ENCODE results near the gene ACTG2.
"Not testable (repeated sequence)": the region's sequence is repeated elsewhere in the genome, so short reads cannot be mapped to it uniquely, and the experiment has no call there.

ACTG2 gene

DNA sequence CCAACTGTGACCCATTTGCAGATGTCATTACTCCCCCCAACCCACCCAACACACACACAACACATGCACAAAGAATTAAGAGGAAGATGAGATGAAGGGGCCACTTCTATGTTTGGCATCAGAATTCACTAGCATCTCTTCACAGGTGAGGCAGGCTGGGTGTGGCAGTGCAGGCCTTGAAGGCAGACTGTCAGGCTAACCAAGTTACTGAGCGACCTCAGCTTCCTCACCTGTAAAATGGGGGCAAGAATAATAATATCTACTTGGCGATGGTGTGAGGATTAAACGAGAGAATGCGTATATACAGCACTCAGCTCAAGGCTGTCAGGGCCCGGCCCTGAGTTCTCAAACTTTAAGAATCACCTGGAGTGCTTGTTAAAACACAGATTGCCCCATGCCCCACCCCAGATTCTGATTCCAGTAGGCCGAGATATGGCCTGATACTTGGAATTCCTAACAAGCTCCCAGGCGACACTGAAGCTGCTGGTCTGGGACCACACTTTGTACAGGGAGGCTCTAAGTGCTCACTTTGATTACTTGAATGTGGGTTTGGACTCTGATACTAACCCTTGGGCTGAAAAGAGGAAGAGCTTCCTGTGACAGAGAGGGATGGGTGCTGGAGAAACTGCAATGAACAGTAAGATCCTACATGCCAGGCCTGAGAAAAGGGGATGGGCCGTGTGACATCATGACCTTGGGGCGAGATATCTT lies 1.1 kb downstream of the ACTG2 start:
- no peak for DNase-seq (ENCODE audit: low spot score)

DNA sequence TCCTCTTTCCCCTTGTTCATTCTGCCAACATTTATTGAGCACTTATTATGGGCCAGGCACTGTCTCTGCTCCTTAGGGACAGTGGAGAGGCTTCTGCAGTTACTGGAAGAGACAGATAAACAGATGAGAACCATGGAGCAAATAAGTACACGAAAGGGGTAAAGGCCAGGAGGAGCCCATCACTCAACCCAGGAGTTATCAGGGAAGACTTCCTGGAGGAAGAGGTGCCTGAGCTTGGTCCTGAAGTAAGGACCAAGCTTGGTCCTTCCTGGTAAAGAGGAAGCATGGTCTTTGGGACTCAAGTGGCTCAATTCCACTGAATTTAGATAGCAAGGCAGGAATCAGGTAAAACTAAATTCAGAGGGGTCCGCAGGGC lies 1.7 kb downstream of the ACTG2 start:
- no peak for DNase-seq (ENCODE audit: low spot score)

DNA sequence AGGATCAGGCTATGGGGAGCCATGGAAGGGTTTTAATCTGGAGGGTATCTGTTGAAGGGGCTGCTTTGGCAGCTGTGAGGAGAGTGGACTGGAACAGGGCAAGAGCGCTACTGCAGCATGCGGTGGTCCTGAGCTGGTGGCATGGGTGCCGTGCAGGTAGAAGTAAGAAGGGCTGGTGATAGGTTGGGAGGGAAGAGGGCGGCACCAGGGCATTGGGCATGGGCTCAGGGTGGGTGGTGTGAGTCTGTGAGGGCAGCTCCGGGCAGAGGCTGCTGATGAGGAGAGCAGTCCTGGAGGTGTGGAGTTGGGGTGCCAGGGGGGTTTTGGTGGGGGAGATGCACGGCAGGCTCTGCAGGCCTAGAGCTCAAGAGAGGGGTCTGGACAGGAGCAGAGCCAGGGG lies 2.1 kb downstream of the ACTG2 start:
- DNase-seq (ENCODE audit: low spot score): no peak

DNA sequence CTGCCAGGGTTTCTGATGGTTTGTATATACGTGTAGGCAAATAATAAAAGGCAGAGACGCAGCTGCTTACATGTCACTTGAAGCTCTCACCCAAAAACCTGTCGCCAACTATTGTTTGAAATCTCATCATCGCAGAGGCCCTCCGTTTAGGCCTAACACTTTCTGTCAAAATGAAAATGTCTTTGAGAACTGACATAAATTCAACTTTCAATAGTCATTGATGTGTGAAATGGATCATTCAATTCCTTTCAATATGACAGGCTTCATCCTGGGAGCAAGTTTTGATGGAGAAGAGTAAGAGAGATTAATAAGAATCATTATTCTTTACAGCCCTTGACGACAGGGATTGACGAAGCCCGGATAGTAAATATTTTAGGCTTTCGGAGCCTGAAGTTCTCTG lies 2.7 kb downstream of the ACTG2 start:
- DNase-seq (ENCODE audit: low spot score): no peak

DNA sequence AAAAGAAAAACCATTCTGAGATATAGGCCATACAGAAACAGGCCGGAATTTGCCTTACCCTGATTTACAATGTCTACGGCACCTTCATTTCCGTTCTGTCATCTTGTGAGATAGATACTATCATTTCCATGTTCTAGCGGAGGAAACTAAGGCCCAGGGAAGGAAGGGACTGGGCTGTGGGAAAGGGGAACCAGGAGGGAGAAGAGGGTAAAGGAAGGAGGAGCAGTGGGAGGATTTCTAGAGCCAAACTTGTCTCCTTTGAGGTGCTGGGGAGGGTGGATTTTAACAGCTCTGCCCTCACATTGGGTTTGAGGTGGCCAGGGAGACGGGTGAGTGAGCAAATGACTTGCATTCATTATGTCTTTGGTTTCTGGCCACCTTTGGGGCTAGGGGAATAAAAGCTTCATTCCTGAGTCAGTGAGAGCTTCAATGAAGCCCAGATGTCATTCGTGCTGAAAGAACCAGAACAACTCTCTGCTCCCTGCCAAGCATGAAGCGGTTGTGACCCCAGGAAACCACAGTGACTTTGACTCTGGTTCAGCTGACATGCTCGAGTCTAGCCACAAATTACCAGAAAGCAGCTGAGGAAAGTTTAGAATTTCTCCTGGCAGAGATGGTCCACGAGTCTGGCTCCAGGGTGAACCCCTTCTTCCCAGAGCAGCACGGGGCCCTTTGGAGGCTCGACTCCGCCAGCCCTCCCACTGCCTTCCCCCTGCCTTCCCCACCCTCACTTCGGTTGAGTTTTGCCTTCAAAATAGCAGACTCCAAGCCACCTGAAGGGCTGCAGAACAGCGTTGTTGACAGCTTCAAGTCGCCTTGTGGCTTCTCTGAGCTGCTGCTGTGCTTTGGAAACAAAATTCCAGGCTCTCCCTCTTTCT lies 3.8 kb downstream of the ACTG2 start:
- no peak for DNase-seq (ENCODE audit: low spot score)

DNA sequence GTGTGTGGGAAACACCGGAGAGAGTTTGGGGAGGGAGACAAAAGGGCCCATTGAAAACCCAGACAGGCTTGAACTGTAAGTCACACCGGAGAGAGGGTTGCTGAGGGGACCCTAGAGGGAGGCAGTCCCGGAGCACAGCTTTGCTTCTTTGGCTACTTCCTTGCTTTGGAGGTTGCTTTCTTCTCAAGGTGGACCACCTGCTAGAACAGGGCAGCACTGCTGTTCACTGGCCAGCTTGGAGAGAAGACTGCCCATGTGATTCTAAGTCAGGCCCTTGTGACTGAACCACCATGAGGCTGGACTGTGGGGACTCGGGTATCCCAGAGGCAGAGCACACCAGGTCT lies 4.4 kb downstream of the ACTG2 start:
- no peak for DNase-seq (ENCODE audit: low spot score)

DNA sequence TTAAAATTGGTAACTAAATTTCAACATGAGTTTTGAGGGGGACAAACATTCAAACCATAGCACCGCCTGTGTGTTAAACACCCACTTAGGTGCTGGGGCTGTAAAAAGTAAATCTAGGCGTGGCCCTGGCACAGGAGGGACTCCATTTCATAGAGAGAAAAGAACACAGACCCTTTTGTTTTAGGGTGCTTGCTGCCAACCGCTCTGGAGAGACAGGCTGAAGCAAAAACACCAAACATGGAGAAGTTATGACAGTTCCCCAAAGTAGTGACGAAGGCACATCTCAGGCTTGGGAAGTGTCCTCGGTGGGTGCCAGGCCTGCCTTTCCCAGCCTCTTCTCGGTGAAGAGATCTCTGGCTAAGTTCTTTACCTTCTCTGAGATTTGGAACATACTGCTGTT lies 5.1 kb downstream of the ACTG2 start:
- DNase-seq (ENCODE audit: low spot score): no peak

DNA sequence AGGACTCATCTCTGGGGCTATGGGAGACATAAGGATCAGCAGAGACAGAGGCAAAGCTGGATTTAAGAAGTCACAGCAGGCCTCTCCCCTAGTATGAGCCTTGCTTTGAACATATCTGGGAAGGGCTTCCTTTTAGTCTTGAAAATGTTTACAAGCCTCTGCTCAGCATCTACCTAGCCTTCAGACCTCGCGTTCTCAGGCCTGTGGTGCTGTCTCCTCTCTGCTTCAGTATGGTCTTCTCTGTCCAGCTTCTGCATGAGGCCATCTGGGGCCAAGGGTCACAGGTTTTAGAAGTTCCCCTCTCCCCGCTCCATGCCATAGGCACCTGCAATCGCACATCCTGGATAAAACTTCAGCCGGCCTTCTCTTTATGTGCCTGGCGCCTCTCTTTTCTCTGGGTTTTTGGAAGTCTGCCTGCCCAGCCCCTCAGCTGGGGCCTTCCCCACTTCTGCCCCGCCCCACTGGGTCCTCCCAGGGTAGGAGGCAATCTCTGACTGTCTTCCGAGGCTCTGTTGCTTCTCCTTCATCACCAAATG lies 7.1 kb downstream of the ACTG2 start:
- DNase-seq (ENCODE audit: low spot score): no peak

DNA sequence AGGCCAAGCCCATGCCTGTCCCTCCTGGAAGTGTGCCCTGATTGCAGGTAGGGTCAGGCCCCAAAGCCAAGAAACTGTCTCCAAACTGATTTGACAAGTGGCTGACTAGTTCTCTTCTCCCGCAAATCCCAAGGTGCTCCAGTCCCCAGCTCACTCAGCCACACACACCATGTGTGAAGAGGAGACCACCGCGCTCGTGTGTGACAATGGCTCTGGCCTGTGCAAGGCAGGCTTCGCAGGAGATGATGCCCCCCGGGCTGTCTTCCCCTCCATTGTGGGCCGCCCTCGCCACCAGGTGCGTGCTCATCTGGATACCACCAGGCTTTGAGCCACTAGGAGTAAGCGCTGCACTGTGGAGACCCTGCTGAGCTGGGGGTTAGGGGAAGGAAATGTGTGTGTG lies 8.3 kb downstream of the ACTG2 start:
- no peak for DNase-seq (ENCODE audit: low spot score)

DNA sequence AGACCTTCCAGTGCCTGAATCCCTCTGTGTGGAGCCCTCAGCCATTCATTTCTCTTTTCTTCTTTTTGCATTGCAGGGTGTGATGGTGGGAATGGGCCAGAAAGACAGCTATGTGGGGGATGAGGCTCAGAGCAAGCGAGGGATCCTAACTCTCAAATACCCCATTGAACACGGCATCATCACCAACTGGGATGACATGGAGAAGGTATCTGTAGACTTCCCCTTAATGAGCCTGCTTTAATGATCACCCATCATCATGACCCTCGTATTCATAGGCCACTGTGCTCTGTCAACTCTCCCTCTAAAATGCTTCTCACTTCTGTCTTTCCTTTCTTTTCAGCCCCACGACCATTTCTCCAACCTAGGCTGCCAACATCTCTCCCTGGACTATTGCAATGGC lies 9.5 kb downstream of the ACTG2 start:
- DNase-seq (ENCODE audit: low spot score): no peak

DNA sequence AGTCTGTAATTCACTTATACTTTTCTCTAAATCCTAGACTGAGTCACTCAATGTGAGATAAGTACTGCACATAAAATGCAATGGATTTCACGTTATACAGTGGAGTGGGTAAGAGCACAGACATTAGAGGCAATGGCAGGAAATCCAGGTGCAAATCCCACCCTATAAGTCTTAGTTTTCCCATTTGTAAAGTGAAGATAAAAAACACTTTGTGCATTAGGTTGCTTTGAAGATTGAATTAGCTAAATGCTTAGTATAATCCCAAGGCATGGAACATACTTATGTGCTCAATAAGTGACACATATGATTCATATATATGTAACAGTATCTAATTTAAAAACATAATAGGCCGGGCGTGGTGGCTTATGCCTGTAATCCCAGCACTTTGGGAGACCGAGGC lies 10.5 kb downstream of the ACTG2 start:
- DNase-seq (ENCODE audit: low spot score): no peak

DNA sequence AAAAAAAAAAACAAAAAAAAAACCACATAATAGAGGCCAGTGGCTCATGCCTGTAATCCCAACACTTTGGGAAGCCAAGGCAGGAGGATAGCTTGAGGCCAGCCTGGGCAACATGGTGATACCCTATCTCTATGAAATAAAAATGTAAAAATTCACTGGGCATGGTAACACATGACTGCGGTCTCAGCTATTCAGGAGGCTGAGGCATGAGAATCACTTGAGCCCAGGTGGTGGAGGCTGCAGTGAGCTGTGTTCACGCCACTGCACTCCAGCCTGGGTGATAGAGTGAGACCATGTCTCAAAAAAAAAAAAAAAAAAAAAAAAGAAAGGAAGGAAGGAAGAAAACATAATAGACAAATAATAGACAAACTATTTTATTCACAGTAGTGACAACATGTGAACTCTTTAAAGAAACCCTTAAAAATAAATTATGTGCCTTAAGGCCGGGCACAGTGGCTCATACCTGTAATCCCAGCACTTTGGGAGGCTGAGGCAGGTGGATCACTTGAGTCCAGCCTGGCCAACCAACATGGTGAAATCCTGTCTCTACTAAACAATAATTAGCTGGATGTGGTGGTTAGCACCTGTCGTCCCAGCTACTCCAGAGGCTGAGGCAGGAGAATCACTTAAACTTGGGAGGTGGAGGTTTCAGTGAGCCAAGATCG lies 11.3 kb downstream of the ACTG2 start:
- DNase-seq (ENCODE audit: low spot score): not testable (repeated sequence)

DNA sequence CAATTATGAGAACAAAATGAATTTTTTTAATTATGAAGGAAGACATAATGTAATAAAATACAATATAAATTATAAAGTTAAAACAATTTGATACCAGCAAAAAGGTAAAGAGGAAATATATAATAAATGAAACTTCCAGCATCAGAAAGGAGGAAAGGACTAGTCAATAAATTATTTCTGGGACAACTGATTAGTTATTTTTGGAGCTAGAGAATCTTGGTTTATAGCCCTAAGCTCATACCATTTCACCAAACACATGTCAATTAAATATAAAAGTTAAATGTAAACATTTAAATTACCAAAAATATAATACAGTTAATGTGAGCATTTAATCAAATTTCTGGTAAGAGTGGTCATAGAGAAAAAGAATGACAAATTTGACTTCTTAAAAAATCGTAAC lies 12.1 kb downstream of the ACTG2 start:
- no peak for DNase-seq (ENCODE audit: low spot score)

DNA sequence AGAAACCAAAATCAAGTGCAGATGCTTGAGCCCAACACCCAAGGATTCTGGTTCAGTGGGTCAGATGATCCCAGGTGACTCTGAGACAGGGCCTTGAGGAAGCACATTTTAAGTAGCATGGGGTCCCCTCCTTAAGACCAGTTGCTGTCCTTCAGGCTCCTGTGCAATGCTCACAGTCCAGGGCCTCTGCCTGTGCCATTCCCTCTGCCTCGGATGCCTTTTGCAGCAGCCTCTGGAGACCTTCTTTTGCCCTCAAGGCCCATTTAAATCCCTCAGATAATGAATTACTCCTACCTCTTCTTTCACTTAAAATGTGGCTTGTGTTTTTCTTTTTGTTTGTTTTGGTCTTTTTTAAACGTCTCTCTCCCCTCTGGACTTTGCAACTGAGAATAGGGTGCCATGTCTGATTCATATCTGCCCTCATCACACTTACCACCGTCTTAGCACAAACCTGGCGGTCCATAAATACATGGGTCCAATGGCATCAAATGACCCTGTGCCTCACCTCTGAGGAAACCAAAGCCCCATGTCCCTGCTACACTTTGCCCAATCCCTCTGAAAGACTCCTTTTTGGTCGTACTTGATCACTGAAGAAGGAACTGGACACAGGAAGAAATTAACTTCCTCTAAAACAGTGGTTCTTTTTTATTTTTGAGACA lies 14.2 kb downstream of the ACTG2 start:
- DNase-seq (ENCODE audit: low spot score): no peak

DNA sequence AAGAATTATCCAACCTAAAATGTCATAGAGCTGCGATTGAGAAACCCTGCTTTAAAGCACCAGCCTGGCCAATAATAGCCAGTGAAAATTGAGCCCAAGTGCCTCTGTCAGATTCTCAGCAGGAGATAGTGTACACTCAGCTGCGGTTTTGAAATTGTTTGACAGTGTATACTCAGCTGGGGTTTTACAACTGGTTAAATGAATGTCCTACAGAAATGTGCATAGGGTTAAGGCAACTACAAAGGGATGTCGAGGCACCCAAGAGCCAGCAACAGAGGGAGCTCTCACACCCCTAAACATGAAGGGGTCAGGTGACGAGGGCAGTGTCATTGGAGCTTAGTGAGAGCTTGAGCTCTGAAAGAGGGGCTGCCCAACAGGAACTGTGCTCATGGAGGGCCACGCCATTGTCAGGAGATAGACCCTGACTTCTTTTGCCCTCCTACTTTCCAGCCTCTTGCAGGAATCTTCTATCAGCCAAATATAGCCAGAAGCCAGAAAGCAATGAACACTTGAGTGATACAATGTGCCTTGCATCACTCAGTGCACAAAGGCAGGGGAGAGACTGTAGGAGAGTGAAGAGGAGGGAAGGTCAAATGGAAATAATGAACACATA lies 15.1 kb downstream of the ACTG2 start:
- DNase-seq (ENCODE audit: low spot score): no peak

DNA sequence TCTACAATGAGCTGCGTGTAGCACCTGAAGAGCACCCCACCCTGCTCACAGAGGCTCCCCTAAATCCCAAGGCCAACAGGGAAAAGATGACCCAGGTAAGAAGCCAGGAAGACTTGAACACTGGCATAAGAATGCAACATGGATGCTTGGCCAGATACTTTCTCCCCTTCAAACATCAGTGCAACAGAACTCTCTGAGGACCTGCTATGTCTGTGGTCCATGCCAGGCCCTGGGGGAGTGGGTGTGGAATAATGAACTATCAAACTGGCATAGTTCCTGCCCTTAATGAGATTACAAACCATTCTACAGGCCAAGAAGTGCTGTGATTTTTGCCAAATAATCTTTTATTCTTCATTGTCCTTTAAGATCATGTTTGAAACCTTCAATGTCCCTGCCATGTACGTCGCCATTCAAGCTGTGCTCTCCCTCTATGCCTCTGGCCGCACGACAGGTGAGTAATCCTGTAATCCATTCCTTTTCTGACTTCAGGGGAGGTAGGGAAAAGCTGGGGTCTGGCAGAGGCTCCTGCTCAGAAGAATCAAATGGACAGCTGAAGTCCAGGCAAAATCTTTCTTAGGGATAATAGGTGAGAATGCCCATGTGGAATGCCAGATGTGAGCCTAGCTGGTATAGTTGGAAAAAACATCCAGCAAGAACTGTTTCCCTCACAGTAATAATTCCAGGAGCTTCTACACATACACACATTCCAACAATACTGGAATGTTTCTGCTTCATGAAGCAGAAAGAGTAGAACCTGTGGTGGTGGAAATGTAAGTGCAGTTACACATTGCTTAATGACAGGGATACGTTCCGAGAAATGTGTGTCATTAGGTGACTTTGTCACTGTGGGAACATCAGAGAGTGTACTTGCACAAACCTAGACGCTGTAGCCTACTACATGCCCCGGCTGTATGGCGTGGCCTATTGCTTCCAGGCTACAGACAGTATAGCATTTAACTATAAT lies 16.2 kb downstream of the ACTG2 start:
- no peak for DNase-seq (ENCODE audit: low spot score)

DNA sequence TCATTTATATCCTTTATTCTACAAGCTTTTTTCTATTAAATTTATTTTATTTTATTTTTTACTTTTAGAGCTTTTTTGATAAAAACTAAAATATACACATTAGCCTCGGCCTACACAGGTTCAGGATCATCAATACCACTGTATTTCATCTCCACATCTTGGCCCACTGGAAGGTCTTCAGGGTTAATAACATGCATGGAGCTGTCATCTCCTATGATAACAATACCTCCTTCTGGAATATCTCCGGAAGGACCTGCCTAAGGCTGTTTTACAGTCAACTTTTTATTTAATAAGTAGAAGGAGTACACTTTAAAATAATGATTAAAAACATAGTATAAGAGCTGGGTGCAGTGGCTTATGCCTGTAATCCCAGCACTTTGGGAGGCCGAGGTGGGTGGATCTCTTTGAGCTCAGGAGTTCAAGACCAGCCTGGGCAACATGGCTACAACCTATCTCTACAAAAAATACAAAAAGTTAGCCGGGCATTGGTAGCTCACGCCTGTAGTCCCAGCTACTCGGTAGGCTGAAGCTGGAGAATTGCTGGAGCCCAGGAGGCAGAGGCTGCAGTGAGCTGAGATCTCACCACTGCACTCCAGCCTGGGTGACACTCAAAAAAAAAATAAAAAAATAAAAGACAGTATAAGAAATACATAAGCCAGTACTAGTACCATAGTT lies 18.2 kb downstream of the ACTG2 start:
- DNase-seq (ENCODE audit: low spot score): no peak

DNA sequence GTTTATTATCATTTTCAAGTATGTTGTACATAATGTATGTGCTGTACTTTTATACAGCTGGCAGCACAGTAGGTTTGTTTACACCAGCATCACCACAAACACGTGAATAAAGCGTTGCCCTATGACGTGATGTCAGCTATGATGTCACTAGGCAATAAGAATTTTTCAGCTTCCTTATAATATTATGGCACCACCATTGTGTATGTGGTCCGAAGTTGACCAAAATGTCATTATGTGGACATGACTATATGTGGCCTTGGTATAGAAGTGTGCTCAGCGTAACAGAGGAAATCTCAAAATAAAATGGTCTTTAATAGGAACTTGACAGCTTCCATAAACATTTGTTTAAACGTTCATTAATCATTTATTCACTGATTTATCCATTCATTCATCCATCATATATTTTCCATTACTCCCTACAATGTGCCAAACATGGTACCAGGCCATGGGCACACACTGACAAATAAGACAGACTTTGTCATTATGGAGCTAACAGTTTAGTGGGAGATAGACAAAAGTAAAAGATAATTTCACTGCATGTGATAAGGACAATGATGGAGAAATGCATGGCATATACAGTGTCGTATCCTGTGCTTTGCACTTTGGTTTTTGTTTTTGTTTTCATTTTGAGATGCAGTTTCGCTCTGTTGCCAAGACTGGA lies 18.9 kb downstream of the ACTG2 start:
- no peak for DNase-seq (ENCODE audit: low spot score)

DNA sequence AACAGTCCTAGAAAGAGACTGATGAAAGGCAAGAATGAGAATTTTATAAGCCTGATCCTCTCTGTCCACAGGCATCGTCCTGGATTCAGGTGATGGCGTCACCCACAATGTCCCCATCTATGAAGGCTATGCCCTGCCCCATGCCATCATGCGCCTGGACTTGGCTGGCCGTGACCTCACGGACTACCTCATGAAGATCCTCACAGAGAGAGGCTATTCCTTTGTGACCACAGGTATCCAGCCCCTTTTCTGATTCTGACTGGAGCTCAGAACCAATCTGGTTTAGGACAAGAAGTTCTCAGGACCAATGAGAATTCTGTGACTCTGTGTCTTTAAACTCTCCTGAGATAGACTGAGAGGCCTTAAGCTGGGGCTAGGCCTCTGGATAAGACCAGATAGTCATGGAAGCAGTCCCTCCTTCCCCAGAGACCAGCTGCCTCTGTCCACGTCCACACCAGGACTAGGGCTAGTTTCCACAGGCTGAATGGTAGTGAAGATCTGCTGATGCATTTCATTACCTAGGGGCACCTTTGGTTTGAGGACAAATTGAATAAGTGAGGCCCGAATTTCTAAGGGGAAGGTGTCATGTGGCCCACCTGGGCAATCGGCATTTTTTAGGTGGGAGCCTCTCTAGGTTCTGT lies 20.7 kb downstream of the ACTG2 start:
- DNase-seq (ENCODE audit: low spot score): no peak
